Upper lobe of left lung (tissue), 6 donors: ENCODE data around the gene INTS12. TPM values are rescaled to one million over a fixed set of nuclear protein-coding genes. Genes with fewer than 3 reads are reported as not detected.
"Not testable (repeated sequence)": the region's sequence is repeated elsewhere in the genome, so short reads cannot be mapped to it uniquely, and the experiment has no call there.

Experiments used
- ATAC-seq, 2 donors: fragments of 200-7000 bp; cut with Tn5 transposase; one replicate each; pipeline ENCODE4 v1.9.1; 2022; ENCODE audit warnings: mild to moderate bottlenecking in 2 of 2, moderate library complexity in 2 of 2; ENCODE audit not compliant: low FRiP score in 2 of 2
- DNase-seq, 2 donors: peaks; one replicate each; pipeline ENCODE4 v3.0.0-alpha.2; 2019 to 2020
- H3K27ac ChIP-seq, 4 donors: fragments of 200-600 bp; sonication (generic); one replicate each; pipeline ENCODE4 v1.5.1; 2016 to 2019
- H3K27me3 ChIP-seq, 4 donors: fragments of 200-600 bp; sonication (generic); one replicate each; pipeline ENCODE4 v1.5.1; 2017 to 2019
- H3K36me3 ChIP-seq, 4 donors: fragments of 200-600 bp; sonication (generic); one replicate each; pipeline ENCODE4 v1.5.1; 2016 to 2019
- H3K4me1 ChIP-seq, 4 donors: fragments of 200-600 bp; sonication (generic); one replicate each; pipeline ENCODE4 v1.5.1; 2018 to 2019
- H3K4me3 ChIP-seq, 4 donors: fragments of 200-600 bp; sonication (generic); one replicate each; pipeline ENCODE4 v1.5.1; 2017 to 2019; ENCODE audit warnings: mild to moderate bottlenecking in 2 of 4, moderate library complexity in 1 of 4
- H3K9me3 ChIP-seq, 4 donors: fragments of 200-600 bp; sonication (generic); one replicate each; pipeline ENCODE4 v1.5.1; 2018 to 2019
- EP300 ChIP-seq, 4 donors: sonication (generic); formaldehyde crosslinking; IDR thresholded peaks; one replicate each; pipeline ENCODE4 v1.5.1; 2017; ENCODE audit warnings: antibody characterized with exemption in 4 of 4, control low read depth in 2 of 4
- POLR2A ChIP-seq, 4 donors: fragments of 450-650 bp; IDR thresholded peaks; one replicate each; pipeline ENCODE4 v1.5.1; 2016 to 2017; ENCODE audit warnings: antibody characterized with exemption in 4 of 4, mild to moderate bottlenecking in 2 of 4
- POLR2AphosphoS5 ChIP-seq, 2 donors: sonication (generic); formaldehyde crosslinking; IDR thresholded peaks; one replicate each; pipeline ENCODE4 v1.5.1; 2017; ENCODE audit warnings: antibody characterized with exemption in 2 of 2
- WGBS, 2 donors: methylation state at CpG; one replicate each; pipeline ENCODE4 v1.1.5; 2017 to 2018; 5-methylcytosine and 5-hydroxymethylcytosine counted together
- total RNA-seq, 6 donors: library from RNA; depleted of rRNA in 4 of 6; stranded (reverse); fragments of >200 nt in 4 of 6; gene quantifications; one replicate each; pipeline versions ENCODE4 v1.1.0 to v1.2.1, GENCODE V29; 2016 to 2021
- TF ChIP-seq, protein P1 (sequence below), 6 experiments: fragments of 450-650 bp in 4 of 6; fragments of 200-600 bp in 2 of 6; sonication (generic) in 2 of 6; IDR thresholded peaks; one replicate each; pipeline ENCODE4 v1.5.1; 2016 to 2019; ENCODE audit warnings: antibody characterized with exemption in 6 of 6
- donor health status: DM: no; HTN: no; CAD: no; lungs with moderate emphysema.
- donor health status: DM: no; HTN: yes; CAD: no; lungs with severe emphysema.

The INTS12 gene
- total RNA-seq, 6 donors from 2014 or later = 8.9 to 38.1 (median 15.3) TPM

DNA sequence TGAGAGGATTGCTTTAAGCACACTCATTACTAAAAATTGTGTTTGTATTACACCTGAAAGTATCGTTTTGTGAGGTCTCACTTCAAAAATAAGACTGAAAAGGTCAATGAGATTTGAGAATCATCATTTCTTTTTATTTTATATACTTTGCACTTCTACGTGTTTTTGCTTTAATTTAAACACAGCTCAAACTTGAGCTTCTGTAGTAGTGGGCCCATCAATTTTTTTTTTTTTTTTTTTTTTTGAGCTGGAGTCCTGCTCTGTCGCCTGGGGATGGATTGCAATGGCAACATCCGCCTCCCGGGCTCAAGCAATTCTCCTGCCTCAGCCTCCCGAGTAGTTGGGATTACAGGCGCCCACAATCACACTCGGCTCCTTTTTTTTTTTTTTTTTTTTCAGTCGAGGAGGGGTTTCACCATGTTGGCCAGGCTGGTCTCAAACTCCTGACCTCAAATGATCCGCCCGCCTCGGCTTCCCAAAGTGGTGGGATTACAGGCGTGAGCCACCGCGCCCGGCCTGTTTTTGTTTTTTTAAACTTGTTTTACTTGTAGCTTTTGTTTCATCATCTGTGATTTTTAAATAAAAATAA is 1.6 kb upstream of the INTS12 start:
- TF ChIP-seq EP300 (IDR thresholded peaks at IDR 0.05) = no peak
- WGBS, 2 donors = 79 to 88% methylated on average over 16 of the region's 16 CpGs

DNA sequence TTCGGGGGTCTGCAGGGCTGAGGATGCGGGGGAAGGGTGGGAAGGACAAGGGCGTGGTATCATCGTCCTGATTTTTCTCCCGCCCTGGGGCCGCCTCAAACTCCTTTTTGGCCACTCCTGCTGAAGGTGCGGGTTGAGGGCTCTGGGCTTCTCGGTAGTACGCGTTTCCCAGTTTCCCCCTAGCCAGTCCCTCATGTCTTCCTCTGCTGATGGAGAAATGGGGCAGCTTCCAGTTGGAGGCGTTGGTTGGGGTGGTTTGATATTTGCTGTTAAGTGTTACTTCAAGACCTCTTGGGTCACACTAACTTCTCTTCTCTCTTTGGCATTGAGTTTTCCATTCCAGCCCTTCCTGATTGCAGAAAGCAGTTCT is 577 bp upstream of the INTS12 start:
- WGBS, 2 donors = 0% methylated on average over 5 to 11 of the region's 11 CpGs
- no peak for TF ChIP-seq POLR2A (IDR thresholded peaks at IDR 0.05)
- H3K27me3 ChIP-seq = no peaks in the 10 kb centered on the region
- DNase-seq (no peak), ATAC-seq (peak in 1 of 2 donors; percentile 54)
- peak overlapping the region; percentile 75 to 97 (median 87) for H3K4me3 ChIP-seq
- H3K36me3 ChIP-seq = no peaks in the 10 kb centered on the region
- H3K27ac ChIP-seq = peak overlapping the region; percentile 87 to 93 (median 91)
- H3K9me3 ChIP-seq = peaks cover 0 to 4% (median 0%) of the 10 kb centered on the region in 4 donors
- H3K4me1 ChIP-seq = peaks cover 18 to 27% (median 22%) of the 10 kb centered on the region in 4 donors

More for the DNA sequence above, 1.6 kb upstream of the INTS12 start:
- Histone ChIP-seq H3K36me3 (no peaks in the 10 kb centered on the region), H3K27me3 (no peaks in the 10 kb centered on the region), H3K4me3 (peak overlapping the region in 1 of 4 donors; percentile 82), H3K27ac (no peak overlapping the region), H3K4me1 (peaks cover 18 to 27% (median 22%) of the 10 kb centered on the region in 4 donors), H3K9me3 (peaks cover 0 to 4% (median 0%) of the 10 kb centered on the region in 4 donors)
- ATAC-seq (no peak), DNase-seq (peak in 1 of 2 donors; percentile 3)

DNA sequence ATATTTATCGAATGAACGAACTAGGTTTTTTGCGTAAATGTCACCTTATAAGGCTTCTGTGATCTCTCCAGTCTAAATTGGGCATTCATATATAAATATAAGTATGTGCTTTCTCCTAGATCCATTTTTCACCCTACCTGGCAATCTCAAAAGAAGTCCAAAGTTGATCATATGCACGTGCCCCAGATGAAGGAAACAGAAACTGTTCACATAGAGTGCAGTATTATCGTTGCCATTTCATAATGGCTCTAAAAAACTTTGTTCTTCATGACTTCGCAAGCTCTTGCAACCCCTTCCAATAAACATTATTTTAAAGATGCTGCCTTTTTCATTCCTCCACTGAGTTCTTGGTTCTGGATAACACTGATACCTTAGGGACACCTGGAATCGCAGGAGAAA is 708 bp downstream of the INTS12 start:
- H3K27ac ChIP-seq = peak overlapping the region; percentile 87 to 93 (median 91)
- peaks cover 0 to 4% (median 0%) of the 10 kb centered on the region in 4 donors for H3K9me3 ChIP-seq
- ATAC-seq = no peak
- DNase-seq = no peak
- H3K27me3 ChIP-seq = no peaks in the 10 kb centered on the region
- peak overlapping the region; percentile 75 to 97 (median 87) for H3K4me3 ChIP-seq
- H3K4me1 ChIP-seq = peaks cover 18 to 27% (median 22%) of the 10 kb centered on the region in 4 donors
- no peak for TF ChIP-seq POLR2AphosphoS5 (IDR thresholded peaks at IDR 0.05)
- TF ChIP-seq, protein P1, sequence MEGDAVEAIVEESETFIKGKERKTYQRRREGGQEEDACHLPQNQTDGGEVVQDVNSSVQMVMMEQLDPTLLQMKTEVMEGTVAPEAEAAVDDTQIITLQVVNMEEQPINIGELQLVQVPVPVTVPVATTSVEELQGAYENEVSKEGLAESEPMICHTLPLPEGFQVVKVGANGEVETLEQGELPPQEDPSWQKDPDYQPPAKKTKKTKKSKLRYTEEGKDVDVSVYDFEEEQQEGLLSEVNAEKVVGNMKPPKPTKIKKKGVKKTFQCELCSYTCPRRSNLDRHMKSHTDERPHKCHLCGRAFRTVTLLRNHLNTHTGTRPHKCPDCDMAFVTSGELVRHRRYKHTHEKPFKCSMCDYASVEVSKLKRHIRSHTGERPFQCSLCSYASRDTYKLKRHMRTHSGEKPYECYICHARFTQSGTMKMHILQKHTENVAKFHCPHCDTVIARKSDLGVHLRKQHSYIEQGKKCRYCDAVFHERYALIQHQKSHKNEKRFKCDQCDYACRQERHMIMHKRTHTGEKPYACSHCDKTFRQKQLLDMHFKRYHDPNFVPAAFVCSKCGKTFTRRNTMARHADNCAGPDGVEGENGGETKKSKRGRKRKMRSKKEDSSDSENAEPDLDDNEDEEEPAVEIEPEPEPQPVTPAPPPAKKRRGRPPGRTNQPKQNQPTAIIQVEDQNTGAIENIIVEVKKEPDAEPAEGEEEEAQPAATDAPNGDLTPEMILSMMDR (IDR thresholded peaks at IDR 0.05) = no peak
- TF ChIP-seq POLR2A (IDR thresholded peaks at IDR 0.05) = no peak
- TF ChIP-seq EP300 (IDR thresholded peaks at IDR 0.05) = no peak
- H3K36me3 ChIP-seq = peaks cover 0 to 4% (median 0%) of the 10 kb centered on the region in 4 donors
- 20 to 24% methylated on average over 7 of the region's 7 CpGs for WGBS, 2 donors

DNA sequence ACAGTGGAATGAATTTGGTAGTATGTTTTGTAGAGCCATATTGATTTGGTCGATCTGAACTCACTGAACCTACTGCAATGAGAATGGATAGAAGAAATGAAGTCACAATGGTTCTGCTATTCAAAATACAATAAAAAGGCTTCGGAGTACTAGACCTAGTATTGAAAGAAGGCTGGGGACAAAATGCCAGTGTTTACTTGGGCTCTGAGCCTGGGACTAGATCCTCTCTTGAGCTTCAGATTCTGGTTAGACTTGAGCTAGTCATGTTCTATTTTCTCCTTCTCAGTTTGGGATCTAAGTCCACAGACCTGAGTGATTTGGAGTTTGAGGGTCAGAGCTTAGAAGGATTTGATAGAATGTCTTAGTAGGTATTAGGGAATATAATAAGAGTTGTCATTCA is 9.9 kb downstream of the INTS12 start:
- no peaks in the 10 kb centered on the region for H3K27me3 ChIP-seq
- no peak overlapping the region for H3K4me3 ChIP-seq
- 80 to 86% methylated on average over 2 of the region's 2 CpGs for WGBS, 2 donors
- no peak for DNase-seq
- no peak for TF ChIP-seq POLR2AphosphoS5 (IDR thresholded peaks at IDR 0.05)
- TF ChIP-seq EP300 (IDR thresholded peaks at IDR 0.05) = no peak
- TF ChIP-seq, protein P1 (IDR thresholded peaks at IDR 0.05) = no peak
- no peak for TF ChIP-seq POLR2A (IDR thresholded peaks at IDR 0.05)
- H3K27ac ChIP-seq = no peak overlapping the region
- peaks cover 0 to 59% (median 10%) of the 10 kb centered on the region in 4 donors for H3K36me3 ChIP-seq
- peaks cover 0 to 4% (median 0%) of the 10 kb centered on the region in 4 donors for H3K4me1 ChIP-seq
- no peak for ATAC-seq
- H3K9me3 ChIP-seq = no peaks in the 10 kb centered on the region

DNA sequence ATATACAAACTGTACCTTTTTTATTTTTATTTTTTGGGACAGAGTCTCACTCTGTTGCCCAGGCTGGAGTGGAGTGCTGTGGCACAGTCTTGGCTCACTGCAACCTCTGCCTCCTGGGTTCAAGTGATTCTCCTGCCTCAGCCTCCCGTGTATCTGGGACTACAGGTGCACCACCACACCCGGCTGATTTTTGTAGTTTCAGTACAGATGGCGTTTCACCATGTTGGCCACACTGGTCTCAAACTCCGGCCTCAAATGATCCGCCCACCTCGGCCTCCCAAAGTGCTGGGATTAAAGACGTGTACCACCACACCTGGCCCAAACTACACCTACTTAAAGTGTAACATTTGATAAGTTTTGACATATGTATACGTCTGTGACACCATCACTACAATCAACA is 12.7 kb downstream of the INTS12 start:
- DNase-seq, H3K27me3 ChIP-seq, H3K4me1 ChIP-seq, H3K27ac ChIP-seq, ATAC-seq, H3K9me3 ChIP-seq, H3K4me3 ChIP-seq: not testable (repeated sequence)
- WGBS, 2 donors = 97 to 99% methylated on average over 6 to 8 of the region's 8 CpGs
- peaks cover 0 to 76% (median 14%) of the 10 kb centered on the region in 4 donors for H3K36me3 ChIP-seq

DNA sequence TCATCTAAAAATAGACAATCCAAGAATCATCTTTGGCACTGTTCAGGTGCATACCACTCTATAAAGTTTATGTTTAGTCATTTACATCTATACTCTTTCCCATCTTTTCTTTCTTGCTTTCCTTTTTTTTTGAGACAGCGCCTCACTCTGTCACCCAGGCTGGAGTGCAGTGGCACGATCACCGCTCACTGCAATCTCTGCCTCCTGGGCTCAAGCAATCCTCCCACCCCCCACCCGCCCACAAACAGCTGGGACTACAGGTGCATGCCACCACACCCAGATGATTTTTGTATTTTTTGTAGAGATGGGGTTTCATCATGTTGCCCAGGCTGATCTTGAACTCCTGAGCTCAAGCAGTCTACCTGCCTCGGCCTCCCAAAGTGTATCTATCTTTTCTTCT is 13.7 kb downstream of the INTS12 start:
- DNase-seq, H3K27ac ChIP-seq, H3K4me3 ChIP-seq, H3K4me1 ChIP-seq, ATAC-seq, H3K9me3 ChIP-seq, H3K27me3 ChIP-seq: not testable (repeated sequence)
- 97 to 98% methylated on average over 5 of the region's 5 CpGs for WGBS, 2 donors
- peaks cover 3 to 76% (median 14%) of the 10 kb centered on the region in 4 donors for H3K36me3 ChIP-seq

DNA sequence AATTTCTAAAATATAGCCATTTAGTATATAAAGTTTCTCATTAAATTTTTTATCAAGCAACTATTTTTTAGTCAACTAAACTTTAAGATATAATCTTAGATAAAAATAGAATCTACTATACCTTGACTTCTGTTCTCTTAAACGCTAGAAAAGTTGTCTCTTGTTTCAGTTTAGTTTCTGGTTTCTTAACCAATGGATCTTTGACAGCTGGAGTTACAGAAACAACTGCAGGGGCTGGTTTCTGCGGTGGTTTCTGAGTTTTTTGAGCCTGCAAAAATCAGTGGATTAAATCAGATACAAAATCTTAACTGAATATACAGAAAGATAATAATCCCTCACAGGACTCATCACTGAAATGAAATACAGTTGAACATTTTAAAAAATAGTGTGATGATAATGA is 21.9 kb downstream of the INTS12 start:
- peaks cover 5 to 75% (median 14%) of the 10 kb centered on the region in 4 donors for H3K36me3 ChIP-seq
- ATAC-seq (no peak), DNase-seq (no peak)

More for the DNA sequence above, 21.9 kb downstream of the INTS12 start:
- Histone ChIP-seq H3K27me3 (no peaks in the 10 kb centered on the region), H3K9me3 (no peaks in the 10 kb centered on the region), H3K4me1 (peaks cover 0 to 21% (median 5%) of the 10 kb centered on the region in 4 donors), H3K27ac (no peak overlapping the region), H3K4me3 (no peak overlapping the region)
- WGBS, 2 donors = 93 to 97% methylated on average over 2 of the region's 2 CpGs
- TF ChIP-seq, protein P1 (IDR thresholded peaks at IDR 0.05) = no peak
- TF ChIP-seq EP300 (IDR thresholded peaks at IDR 0.05) (no peak), POLR2AphosphoS5 (IDR thresholded peaks at IDR 0.05) (no peak), POLR2A (IDR thresholded peaks at IDR 0.05) (no peak)
